Measurements from ENCODE around the gene CYSRT1.

CYSRT1 gene

GRCh38 chr9:137224830-137225694, at the start of gene CYSRT1:
TSS of gene CYSRT1 (plus strand) at chr9:137225174. CDS start at chr9:137225622, 448 bp downstream.
- DNase-seq (ENCODE audit: low read depth): no peak

- no peak for DNase-seq (ENCODE audit: low read depth)
These were observed 49.5 kb upstream of the CYSRT1 start for GRCh38 chr9:137175345-137175961.

- no peak for DNase-seq (ENCODE audit: low read depth)
These were observed 48.4 kb upstream of the CYSRT1 start for GRCh38 chr9:137176302-137177182.

GRCh38 chr9:137178201-137178938, 46.6 kb upstream of the CYSRT1 start:
- no peak for DNase-seq (ENCODE audit: low read depth)

GRCh38 chr9:137178939-137179630, 45.9 kb upstream of the CYSRT1 start:
- no peak for DNase-seq (ENCODE audit: low read depth)

- DNase-seq (ENCODE audit: low read depth): no peak
These were observed 45.2 kb upstream of the CYSRT1 start for GRCh38 chr9:137179761-137180160.

- no peak for DNase-seq (ENCODE audit: low read depth)
These were observed 44.5 kb upstream of the CYSRT1 start for GRCh38 chr9:137180491-137180890.

- no peak for DNase-seq (ENCODE audit: low read depth)
These were observed 43.3 kb upstream of the CYSRT1 start for GRCh38 chr9:137181680-137182079.

GRCh38 chr9:137182836-137183235, 42.1 kb upstream of the CYSRT1 start:
- DNase-seq (ENCODE audit: low read depth): no peak

GRCh38 chr9:137183980-137184595, 40.9 kb upstream of the CYSRT1 start:
- DNase-seq (ENCODE audit: low read depth): no peak

GRCh38 chr9:137184881-137185660, 39.9 kb upstream of the CYSRT1 start:
- no peak for DNase-seq (ENCODE audit: low read depth)

- no peak for DNase-seq (ENCODE audit: low read depth)
These were observed 39.1 kb upstream of the CYSRT1 start for GRCh38 chr9:137185921-137186320.

GRCh38 chr9:137186385-137186784, 38.6 kb upstream of the CYSRT1 start:
- DNase-seq (ENCODE audit: low read depth): no peak

GRCh38 chr9:137187386-137187785, 37.6 kb upstream of the CYSRT1 start:
- DNase-seq (ENCODE audit: low read depth): no peak

- DNase-seq (ENCODE audit: low read depth): no peak
These were observed 36.9 kb upstream of the CYSRT1 start for GRCh38 chr9:137188086-137188489.

GRCh38 chr9:137188490-137189296, 36.3 kb upstream of the CYSRT1 start, which contains the start of the genes ANAPC2 and SSNA1:
TSS of gene ANAPC2 (minus strand) at chr9:137188560. CDS start at chr9:137188532, 28 bp downstream.
TSS of gene SSNA1 (plus strand) at chr9:137188676. CDS start at chr9:137188727, 51 bp downstream.
- DNase-seq (ENCODE audit: low read depth): peak; percentile 91

GRCh38 chr9:137189297-137190295, 35.4 kb upstream of the CYSRT1 start:
- DNase-seq (ENCODE audit: low read depth): no peak
